ENCODE data around the gene KIAA0513.
"Not testable (repeated sequence)": the region's sequence is repeated elsewhere in the genome, so short reads cannot be mapped to it uniquely, and the experiment has no call there.

KIAA0513 gene

DNA sequence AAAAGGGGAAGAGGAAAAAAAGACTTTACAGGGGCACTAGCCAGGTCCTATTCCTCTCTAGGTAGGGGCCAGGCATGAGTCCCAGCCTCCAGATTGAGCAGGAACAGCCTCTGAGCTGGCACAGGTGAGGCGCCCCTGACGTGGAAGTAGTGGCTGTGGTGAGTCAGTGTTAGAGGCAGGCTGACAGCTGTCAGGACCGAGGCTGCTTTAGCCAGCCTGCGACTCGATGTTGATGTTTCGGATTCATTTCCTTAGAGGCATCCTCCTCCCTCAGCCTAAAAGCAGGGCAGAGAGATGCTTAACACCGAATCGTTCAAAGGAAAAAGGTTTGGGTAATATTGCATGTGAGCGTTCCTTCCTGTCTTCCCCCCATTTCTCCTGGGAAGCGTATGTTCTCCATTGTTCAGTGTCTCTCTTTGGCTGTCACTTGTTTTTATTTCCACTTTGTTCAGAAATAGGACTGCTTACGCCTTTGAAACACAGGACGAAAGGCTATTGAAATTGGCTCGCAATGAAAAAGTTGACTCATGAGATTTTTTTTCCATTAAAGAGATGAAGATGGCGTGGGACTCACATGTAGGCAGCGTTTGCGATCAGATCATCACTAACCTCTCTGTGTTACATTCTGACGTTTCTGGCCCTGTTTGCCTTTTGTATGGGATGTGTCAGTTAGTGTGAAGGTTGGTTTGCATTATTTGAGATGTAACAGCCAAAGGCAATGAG is 1.3 kb downstream of the KIAA0513 start:
- TF ChIP-seq, protein P1, sequence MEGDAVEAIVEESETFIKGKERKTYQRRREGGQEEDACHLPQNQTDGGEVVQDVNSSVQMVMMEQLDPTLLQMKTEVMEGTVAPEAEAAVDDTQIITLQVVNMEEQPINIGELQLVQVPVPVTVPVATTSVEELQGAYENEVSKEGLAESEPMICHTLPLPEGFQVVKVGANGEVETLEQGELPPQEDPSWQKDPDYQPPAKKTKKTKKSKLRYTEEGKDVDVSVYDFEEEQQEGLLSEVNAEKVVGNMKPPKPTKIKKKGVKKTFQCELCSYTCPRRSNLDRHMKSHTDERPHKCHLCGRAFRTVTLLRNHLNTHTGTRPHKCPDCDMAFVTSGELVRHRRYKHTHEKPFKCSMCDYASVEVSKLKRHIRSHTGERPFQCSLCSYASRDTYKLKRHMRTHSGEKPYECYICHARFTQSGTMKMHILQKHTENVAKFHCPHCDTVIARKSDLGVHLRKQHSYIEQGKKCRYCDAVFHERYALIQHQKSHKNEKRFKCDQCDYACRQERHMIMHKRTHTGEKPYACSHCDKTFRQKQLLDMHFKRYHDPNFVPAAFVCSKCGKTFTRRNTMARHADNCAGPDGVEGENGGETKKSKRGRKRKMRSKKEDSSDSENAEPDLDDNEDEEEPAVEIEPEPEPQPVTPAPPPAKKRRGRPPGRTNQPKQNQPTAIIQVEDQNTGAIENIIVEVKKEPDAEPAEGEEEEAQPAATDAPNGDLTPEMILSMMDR (conservative IDR thresholded peaks at IDR 0.05; ENCODE audit: low read depth, low read length), result no peak
- no peak for DNase-seq (ENCODE audit: low read depth)
- no peak overlapping the region for H3K4me3 ChIP-seq (ENCODE audit: low read depth, low read length)

DNA sequence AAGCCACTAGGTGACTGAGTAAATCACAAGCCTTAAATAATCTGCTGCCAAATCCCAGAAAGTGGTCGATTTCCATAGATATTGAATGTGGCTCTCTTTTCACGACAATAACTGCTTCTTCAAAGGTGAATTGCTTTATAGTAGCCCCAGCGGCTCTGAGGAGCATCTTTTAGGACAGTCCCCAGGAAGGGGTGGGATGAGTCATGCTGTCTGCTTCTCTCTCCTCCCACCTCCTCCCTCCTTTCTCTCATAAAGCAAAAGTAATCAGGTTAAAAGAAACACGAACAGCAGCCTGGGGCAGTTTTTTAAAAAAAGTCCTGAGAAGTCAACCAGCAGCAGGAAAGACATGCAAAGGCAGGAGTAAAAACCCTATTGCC is 1.8 kb downstream of the KIAA0513 start:
- TF ChIP-seq, protein P1 (conservative IDR thresholded peaks at IDR 0.05; ENCODE audit: low read depth, low read length), result peak; percentile 8
- no peak for DNase-seq (ENCODE audit: low read depth)
- H3K4me3 ChIP-seq (ENCODE audit: low read depth, low read length), result no peak overlapping the region

DNA sequence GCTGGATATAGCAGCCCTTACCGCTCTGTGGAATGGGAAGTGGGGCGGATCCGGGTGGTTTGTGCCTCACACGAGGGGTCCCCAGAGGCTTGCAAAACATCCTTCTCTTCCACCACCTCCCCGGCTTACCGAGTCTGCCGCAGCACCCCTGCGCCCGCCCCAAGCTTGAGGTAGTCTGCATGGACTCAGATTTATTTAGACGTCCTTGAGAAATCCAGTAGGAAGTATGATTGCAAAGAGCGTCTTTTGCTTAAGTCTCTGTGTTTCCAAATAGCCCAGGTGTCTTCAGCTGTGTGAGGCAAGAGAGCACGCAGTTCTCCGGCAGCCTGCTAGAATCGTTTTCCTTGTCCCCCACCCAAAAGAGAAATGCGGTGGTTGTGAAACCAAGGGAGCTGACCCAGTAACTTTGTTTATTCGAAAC is 2.4 kb downstream of the KIAA0513 start:
- H3K4me3 ChIP-seq (ENCODE audit: low read depth, low read length), result no peak overlapping the region
- no peak for DNase-seq (ENCODE audit: low read depth)
- TF ChIP-seq, protein P1 (conservative IDR thresholded peaks at IDR 0.05; ENCODE audit: low read depth, low read length), result no peak

DNA sequence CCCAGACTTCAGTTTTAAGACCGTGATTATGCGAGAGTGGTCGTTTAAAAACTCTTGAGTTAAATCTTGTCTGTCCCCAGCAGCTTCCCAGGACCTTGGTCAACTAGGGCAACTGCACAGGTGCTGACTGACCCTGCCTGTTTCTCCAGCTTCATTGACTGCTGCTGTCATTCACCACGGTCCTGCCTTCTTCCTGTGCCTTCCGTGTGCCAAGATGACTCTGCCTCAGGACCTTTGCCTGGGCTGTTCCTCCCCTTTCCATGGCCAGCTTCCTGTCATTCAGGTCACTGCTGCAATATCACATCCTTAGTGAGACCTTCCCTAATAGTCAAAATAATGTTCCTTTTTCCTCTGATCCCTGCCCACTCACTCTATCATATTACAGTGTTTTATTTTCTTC is 3.9 kb downstream of the KIAA0513 start:
- H3K4me3 ChIP-seq (ENCODE audit: low read depth, low read length), result no peak overlapping the region
- no peak for DNase-seq (ENCODE audit: low read depth)
- TF ChIP-seq, protein P1 (conservative IDR thresholded peaks at IDR 0.05; ENCODE audit: low read depth, low read length), result no peak

DNA sequence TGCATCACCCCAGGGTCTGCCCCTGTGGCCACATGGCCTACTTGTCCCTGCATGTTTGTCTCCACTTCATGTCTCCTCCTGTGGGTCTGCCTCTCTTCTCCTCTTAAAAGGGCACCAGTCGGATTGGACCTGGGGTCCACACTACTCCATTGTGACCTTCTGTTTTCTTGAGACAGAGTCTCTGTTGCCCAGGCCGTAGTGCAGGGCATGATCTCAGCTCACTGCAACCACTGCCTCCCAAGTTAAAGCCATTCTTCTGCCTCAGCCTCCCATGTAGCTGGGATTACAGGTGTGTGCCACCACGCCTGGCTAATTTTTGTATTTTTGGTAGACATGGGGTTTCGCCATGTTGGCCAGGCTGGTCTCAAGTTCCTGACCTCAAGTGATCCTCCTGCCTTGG is 4.6 kb downstream of the KIAA0513 start:
- not testable (repeated sequence) for DNase-seq (ENCODE audit: low read depth); H3K4me3 ChIP-seq (ENCODE audit: low read depth, low read length)

DNA sequence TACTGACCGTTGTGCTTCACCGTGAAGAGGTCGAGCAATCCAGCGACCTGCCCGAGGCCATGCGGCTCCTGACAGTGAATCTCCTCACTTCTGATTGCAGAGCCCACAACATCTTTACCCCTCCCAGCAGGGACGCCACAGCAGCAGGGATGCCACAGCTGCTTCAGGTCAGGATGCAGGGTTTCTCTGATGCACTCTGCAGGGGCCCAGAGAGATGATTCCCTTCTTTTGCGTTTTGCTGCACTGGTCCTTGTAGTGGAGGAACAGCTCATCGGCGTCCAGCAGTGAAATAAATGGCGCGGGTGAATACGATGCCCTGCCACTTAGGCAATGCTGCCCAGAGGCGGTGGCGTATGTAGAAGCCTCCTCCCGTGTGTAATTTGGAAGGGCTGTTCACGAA is 5.6 kb downstream of the KIAA0513 start:
- H3K4me3 ChIP-seq (ENCODE audit: low read depth, low read length), result no peak overlapping the region
- TF ChIP-seq, protein P1 (conservative IDR thresholded peaks at IDR 0.05; ENCODE audit: low read depth, low read length), result no peak

DNA sequence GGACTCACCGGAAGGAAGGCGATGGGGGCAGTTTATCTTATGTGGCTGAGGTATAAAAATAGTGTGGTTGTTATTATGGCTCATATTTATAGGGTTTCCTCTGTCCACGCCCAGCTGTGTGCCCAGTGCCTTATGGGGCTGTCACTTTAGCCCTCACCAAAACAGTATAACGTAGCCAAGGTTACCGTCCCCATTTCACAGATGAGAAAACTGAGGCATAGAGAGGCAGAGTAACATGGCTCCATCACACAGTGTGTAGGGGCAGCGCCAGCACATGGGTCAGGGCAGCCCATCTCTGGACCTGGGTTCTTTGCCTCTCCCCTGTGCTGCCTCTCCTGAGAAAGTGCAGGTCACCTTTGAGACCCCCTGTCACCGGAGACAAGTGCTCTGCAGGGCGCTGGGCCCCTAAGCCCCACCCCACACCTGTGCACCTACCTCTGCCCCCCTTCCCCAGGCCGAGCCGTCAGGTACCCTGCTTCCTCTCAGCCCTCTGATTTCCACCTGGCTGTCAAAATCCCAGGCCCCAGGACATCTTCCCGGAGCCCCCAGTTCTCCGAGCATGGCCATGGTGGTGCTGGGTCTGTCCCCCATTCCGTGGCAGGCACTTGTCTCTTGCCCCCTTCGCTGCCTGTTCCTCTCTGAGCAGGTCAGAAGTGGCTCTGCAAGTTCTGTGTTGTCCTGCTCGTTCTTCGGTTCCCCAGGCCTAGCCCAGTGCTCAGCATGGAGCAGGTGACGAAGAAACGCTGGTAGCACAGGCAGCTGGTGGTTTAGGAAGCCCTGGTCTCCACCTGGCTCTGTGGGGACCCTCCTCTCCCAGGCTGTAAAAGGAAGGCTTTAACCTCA is 7.2 kb downstream of the KIAA0513 start:
- TF ChIP-seq, protein P1 (conservative IDR thresholded peaks at IDR 0.05; ENCODE audit: low read depth, low read length), result no peak
- DNase-seq (ENCODE audit: low read depth), result no peak
- no peak overlapping the region for H3K4me3 ChIP-seq (ENCODE audit: low read depth, low read length)

More for the DNA sequence above, 5.6 kb downstream of the KIAA0513 start:
- no peak for DNase-seq (ENCODE audit: low read depth)

Measured in choroid plexus epithelial cell (primary cell).